GM18526 (cell line): ENCODE measurements around the gene TNFRSF12A.

ENCODE experiments used
- POLR2A ChIP-seq: IDR thresholded peaks from 3 replicates; pipeline ENCODE4 v1.6.1; 2011; ENCODE audit not compliant: insufficient read length; ENCODE audit errors: extremely low read depth

The TNFRSF12A gene

GRCh38 chr16:3015865-3016521, 4.2 kb upstream of the TNFRSF12A start:
- no peak for TF ChIP-seq POLR2A

- no peak for TF ChIP-seq POLR2A
These were observed 2.8 kb upstream of the TNFRSF12A start for GRCh38 chr16:3017344-3017743.

GRCh38 chr16:3017794-3018506, 2.2 kb upstream of the TNFRSF12A start, which contains the start of gene CLDN6:
Gene CLDN6, minus strand, starts transcription at chr16:3018183. Its CDS starts 2,162 bp downstream, at chr16:3016021.
- no peak for TF ChIP-seq POLR2A

DNA sequence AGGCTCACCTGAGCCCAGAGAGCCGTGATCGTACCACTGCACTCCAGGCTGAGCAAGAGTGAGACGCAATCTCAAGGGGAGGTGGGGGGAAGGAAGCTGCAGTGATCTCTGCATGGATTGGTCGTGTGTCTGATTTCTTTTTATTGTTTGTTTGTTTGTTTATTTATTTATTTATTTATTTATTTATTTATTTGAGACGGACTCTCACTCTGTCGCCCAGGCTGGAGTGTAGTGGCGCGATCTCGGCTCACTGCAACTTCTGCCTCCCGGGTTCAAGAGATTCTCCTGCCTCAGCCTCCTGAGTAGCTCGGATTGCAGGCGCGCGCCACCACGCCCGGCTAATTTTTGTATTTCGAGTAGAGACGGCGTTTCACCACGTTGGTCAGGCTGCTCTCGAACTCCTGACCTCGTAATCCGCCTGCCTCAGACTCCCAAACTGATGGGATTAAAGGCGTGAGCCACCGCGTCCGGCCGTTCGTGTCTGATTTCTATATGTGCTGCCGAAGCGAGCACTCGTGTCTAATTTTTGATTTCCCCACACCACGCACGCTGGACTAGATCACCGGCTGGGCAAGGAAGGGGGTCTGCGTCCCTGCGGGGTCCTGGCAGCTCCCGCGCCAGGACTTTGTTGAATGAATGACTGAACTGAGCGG, 448 bp upstream of the TNFRSF12A start:
- TF ChIP-seq POLR2A: no peak

GRCh38 chr16:3020604-3021448, 658 bp downstream of the TNFRSF12A start:
- no peak for TF ChIP-seq POLR2A

DNA sequence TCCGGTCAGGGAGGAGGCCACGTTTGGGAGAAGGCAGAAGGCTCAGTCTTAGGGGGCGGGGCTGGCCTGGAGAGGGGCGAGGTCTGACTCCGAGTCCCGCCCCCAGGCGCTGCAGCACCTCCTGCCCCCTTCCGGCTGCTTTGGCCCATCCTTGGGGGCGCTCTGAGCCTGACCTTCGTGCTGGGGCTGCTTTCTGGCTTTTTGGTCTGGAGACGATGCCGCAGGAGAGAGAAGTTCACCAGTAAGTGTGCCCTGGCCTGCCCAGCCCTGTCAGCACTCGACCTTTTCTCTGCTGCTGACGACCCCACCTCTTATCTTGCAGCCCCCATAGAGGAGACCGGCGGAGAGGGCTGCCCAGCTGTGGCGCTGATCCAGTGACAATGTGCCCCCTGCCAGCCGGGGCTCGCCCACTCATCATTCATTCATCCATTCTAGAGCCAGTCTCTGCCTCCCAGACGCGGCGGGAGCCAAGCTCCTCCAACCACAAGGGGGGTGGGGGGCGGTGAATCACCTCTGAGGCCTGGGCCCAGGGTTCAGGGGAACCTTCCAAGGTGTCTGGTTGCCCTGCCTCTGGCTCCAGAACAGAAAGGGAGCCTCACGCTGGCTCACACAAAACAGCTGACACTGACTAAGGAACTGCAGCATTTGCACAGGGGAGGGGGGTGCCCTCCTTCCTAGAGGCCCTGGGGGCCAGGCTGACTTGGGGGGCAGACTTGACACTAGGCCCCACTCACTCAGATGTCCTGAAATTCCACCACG, 1.5 kb downstream of the TNFRSF12A start:
- TF ChIP-seq POLR2A: no peak

DNA sequence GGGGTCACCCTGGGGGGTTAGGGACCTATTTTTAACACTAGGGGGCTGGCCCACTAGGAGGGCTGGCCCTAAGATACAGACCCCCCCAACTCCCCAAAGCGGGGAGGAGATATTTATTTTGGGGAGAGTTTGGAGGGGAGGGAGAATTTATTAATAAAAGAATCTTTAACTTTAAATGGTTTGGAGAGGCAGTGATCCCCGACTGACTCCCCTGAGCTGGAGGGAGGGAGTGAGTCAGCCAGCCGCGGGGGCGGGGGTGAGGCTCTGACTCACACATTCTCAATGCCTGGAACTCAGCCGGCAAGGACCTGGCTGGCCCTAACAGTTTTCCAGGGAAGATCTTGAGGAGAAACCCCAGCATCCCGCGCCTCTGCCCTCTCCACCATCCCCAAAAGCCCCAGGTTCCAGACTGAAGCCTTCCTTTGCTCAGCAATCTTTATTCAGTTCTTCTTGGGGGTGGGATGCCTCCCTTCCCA, 2.1 kb downstream of the TNFRSF12A start:
- TF ChIP-seq POLR2A: no peak

DNA sequence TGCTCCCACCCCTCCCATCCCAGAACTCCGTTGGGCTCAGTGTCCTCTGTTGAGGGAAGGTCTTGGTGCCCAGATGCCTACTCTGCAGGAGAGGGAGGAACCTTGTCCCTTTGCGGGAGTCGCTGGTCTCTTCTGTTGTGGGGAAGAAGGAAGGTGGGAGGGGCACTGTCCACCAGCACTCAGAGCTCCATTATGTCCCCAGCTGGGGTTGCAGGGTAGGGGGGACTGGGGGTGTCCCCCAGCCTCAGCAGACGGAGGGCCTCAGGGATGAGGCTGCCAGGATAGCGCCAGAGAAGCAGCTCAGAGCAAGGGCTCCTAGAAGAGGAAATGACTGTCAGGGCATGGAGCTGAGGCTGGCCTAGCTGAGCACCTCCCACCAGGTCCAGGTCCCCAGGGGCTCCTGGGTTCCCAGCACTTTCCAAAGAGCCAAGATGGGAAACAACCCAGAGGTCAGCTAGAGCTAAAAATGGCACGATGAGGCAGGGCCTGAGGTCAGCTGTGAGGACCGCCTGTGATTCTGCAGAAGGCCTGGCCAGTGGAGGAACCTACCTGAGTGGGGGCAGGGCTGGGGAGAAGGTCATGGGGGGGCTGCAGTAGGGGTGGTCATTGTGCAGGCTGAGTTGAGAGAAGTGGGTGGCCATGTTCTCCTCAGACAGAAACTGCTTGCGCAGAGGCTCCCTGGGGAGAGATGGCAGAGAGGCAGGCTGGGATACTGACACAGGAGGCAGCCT, 2.7 kb downstream of the TNFRSF12A start:
- no peak for TF ChIP-seq POLR2A

DNA sequence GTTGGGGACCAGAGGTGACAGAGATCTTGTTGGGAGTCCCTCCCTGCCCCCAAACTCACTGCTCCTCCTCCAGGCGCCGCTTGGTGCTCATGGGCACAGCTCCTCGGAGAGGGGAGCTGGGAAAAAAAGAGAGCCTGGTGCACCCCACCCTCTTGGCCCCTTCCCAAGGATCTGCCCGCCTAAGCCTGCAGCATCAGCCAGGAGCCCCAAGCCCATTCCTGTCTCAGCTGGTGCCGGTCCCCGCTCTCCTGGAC, 3.2 kb downstream of the TNFRSF12A start:
- no peak for TF ChIP-seq POLR2A

- TF ChIP-seq POLR2A: peak; percentile 87
These were observed 3.7 kb downstream of the TNFRSF12A start, which contains the start of the genes HCFC1R1 and THOC6 for GRCh38 chr16:3023669-3024478. Gene HCFC1R1, minus strand, starts transcription at chr16:3023942. Its CDS starts 1 bp downstream, at chr16:3023941. Gene THOC6, plus strand, starts transcription at chr16:3024035. Its CDS starts 292 bp downstream, at chr16:3024327.

- TF ChIP-seq POLR2A: no peak
These were observed 5.1 kb downstream of the TNFRSF12A start for GRCh38 chr16:3025032-3026002.

DNA sequence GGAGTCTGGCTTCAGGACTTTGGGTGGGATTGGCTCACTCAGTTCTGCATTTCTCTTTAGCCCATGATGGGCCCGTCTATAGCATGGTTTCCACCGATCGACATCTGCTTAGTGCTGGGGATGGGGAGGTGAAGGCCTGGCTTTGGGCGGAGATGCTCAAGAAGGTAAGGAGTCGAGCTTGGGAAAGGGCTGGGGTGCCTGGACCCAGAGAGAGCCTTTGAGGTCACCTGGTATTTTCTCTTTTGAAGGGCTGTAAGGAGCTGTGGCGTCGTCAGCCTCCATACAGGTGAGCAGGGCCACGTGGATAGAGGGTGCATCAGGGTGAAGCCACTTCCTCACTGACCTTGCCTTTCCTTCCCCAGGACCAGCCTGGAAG, 5.8 kb downstream of the TNFRSF12A start:
- no peak for TF ChIP-seq POLR2A
